OCI-M2 (cell line): ENCODE results near the gene BACH2.
A peak's percentile ranks its signal among the peaks of the same experiment; 100 is the strongest.
"Not testable (repeated sequence)": the region's sequence is repeated elsewhere in the genome, so short reads cannot be mapped to it uniquely, and the experiment has no call there.

ENCODE experiments used
- DNase-seq: peaks from one replicate; lab custom pipeline; 2025; ENCODE audit not compliant: unreplicated experiment; lab: John Stamatoyannopoulos, UW

Gene BACH2

DNA sequence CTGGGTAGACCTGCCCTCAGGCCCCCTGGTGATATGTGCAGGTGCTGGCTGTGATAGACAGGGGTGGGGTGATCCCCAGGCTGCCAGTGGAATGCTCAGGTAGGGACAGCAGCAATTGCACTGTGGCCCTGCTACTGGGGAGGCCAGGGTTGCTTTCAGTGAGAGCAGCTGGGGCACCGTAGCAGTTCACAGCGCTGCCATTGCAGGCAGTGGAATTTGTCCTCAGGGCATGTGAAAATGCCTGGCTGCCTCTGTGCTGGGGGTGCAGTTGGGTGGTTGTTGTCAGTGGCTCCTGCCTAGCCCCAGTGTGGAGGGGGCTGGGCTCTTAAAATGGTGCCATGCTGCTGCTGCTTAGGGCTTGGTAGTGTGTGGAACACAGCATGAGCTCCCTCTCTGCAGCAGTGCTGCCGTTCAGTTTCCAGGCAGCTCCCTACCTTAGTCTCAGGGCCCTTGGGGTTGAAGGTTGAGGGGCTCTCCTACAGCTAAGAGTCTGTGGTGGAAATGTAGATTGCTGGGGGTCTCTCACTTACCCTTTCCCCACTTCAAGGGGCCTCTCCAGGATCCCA is 378.8 kb downstream of the BACH2 start:
- no peak for DNase-seq

GRCh38 chr6:89917216-89917615 is 379.4 kb downstream of the BACH2 start:
- no peak for DNase-seq

GRCh38 chr6:89916136-89916920 is 380.3 kb downstream of the BACH2 start:
- DNase-seq = no peak

DNA sequence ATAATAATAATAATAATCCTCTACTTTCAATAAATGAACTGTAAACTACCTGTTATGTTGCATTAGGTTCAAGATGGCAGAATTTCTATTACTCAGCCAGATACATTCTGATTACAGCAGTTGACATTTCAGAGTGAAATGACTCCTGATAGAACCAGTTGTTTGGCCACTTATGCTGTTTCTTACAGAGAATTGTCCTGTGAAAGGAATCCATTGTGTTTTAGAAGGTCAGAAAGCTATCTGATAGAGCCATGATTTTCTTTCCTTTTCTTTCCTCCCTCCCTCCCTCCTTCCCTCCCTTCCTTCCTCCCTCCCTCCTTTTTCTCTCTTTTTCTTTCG is 385.8 kb downstream of the BACH2 start:
- DNase-seq = no peak

GRCh38 chr6:89910001-89910901 is 386.4 kb downstream of the BACH2 start:
- not testable (repeated sequence) for DNase-seq

DNA sequence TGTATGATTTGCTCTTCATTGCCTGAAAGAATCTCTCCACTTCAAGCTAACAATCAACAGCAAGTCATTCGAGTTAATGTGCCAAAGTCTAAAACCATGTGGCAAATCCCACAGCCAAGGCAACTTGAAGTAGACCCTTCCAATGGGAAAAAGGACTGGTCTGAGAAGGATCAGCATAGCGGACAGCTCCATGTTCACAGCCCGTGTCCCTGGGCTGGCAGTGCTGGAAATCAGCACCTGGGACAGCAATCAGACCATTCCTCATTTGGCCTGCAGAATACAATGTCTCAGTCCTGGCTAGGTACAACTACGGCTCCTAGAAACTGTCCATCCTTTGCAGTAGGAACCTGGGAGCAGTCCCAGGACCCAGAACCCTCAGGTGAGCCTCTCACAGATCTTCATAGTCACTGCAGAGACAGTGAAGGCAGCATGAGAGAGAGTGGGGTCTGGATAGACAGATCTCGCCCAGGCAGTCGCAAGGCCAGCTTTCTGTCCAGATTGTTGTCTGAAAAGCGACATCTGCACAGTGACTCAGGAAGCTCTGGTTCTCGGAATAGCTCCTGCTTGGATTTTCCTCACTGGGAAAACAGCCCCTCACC is 401.3 kb downstream of the BACH2 start:
- peak; percentile 55 for DNase-seq

DNA sequence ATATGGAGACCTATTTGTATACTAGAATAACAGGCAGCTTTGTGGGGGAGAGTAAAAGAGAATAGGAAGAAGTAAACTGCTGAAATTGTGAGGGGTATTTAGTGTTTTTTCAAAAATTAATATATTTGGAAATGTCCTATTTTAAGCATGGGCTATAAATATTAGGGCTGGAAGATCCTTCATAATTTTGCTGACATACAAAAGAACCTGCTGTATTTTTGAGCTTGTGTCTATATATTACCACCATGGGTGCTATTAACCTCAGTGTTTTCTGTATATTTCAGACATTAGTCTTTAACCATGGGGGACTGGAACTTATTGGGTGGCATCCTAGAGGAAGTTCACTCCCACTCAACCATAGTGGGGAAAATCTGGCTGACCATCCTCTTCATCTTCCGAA is 402.5 kb downstream of the BACH2 start, which contains the start of gene GJA10:
GJA10 (plus strand) TSS at position 301 of the 400 bp plus-strand sequence; CDS start at position 301, 0 bp downstream.
- DNase-seq = no peak

DNA sequence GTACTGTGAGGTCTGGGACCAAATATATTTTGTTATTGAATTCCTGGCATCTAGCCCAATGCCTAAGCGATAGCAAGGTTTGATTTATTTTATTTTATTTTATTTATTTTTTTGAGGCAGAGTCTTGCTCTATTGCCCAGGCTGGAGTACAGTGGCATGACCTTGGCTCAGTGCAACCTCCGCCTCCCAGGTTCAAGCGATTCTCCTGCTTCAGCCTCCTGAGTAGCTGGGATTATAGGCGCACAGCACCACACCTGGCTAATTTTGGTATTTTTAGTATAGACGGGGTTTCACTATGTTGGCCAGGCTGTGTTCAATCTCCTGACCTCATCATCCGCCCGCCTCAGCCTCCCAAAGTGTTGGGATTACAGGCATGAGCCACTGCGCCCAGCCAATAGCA is 404.1 kb downstream of the BACH2 start:
- DNase-seq = not testable (repeated sequence)

DNA sequence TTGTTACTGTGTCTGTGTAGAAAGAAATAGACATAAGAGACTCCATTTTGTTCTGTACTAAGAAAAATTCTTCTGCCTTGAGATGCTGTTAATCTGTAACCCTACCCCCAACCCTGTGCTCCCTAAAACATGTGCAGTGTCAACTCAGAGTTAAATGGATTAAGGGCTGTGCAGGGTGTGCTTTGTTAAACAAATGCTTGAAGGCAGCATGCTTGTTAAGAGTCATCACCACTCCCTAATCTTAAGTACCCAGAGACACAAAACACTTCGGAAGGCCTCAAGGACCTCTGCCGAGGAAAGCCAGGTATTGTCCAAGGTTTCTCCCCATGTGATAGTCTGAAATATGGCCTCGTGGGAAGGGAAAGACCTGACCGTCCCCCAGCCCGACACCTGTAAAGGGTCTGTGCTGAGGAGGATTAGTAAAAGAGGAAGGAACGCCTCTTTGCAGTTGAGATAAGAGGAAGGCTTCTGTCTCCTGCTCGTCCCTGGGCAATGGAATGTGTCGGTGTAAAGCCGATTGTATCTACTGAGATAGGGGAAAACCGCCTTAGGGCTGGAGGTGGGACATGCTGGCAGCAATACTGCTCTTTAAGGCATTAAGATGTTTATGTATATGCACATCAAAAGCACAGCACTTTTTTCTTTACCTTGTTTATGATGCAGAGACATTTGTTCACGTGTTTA is 405.7 kb downstream of the BACH2 start:
- not testable (repeated sequence) for DNase-seq

DNA sequence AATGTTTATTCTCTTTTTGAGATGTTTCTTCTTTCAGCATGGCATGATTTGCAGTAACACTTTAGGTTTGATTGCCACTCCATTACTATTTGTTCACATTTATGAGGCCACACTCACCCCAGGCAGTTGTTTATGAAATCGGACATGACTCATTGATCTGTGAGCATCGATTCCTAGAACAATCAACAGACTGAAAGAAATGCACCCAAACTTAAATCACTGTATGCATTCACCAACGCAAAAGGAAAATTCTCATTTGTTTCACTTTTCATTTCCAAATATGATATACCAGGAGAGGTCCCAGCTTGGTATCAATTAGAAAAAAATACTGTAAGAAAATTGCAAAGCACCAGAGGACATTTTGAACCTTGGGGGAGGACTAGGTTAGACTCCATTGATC is 407.8 kb downstream of the BACH2 start:
- no peak for DNase-seq

DNA sequence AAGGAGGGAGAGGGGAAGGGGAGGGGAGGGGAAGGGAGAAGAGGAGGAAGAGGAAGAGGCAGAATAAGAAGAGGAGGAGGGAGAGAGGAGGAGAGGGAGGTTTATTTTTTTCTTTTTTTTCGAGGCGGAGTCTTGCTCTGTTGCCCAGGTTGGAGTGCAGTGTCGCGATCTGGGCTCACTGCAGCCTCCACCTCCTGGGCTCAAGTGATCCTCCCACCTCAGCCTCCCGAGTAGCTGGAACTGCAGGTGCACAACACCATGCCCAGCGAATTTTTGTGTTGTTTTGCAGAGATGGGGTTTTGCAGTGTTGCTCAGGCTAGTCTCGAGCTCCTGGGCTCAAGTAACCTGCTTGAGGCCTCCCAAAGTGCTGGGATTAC is 408.5 kb downstream of the BACH2 start:
- no peak for DNase-seq

GRCh38 chr6:89887452-89888137 is 409.0 kb downstream of the BACH2 start:
- DNase-seq = no peak

DNA sequence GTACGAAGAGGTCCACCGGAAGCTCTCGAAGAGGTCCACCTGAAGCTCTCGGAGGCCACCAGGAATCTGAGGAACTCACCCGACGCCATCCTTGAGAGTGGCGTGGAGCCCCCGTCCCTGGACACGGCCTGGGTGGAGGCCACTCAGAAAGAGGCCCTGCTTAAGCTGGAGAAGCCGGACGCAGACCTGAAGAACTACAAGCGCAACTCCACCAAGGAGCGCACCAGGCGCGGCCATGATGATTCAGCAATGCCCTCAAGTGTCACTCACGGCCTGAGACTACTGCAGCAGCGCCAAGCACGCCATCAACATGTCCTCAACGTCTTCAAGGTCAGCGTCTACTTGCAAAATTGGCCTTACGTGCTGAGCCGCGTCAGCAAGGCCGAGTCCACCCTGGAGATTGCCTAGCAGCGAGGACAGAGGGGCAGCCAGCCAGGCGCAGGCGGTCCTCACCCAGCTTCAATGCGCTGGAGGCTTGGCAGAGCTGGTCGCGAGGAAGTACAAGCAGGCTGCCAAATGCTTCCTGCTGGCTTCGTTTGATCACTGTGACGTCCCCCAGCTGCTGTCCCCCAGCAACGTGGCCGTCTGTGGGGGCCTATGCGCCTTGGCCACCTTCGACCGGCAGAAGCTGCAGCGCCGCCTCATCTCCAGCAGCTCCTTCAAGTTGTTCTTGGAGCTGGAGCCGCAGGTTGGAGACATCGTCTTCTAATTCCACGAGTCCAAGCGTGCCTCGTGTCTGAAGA is 410.1 kb downstream of the BACH2 start:
- DNase-seq = no peak
